Hematopoietic multipotent progenitor cell treated with erythropoietin and hydrocortisone succinate and interleukin-3 and kit ligand, for 8 days (in vitro differentiated cells): ENCODE measurements around the gene IQSEC3.
"Not testable (repeated sequence)": the region's sequence is repeated elsewhere in the genome, so short reads cannot be mapped to it uniquely, and the experiment has no call there.

Experiments used
- DNase-seq: peaks from one replicate; pipeline ENCODE4 v3.0.0-alpha.2; 2015

Gene IQSEC3

DNA sequence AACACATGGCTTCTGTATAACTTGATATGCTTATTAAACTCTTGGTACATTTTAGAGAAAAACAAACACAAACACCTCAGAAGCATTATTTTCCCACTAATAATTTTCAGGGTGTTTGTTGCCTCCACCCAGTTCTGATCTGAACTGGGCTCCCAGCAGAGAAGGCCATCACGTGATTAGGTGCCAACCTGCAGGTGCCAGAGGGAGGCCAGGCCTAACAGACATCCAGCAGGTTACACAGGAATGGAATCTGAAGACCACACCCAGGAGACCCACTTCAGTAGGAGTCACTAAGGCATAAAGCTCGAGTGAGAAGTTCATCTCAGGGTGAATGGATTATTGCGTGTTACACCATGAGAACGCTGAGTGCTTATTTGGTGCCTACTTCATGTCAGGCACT is 138.5 kb downstream of the IQSEC3 start:
- no peak for DNase-seq

GRCh38 chr12:206746-207440 is 140.3 kb downstream of the IQSEC3 start:
- DNase-seq, result no peak

- no peak for DNase-seq
Measured at GRCh38 chr12:207804-208203, 141.2 kb downstream of the IQSEC3 start.

- DNase-seq, result no peak
Measured at GRCh38 chr12:208813-209212, 142.2 kb downstream of the IQSEC3 start.

DNA sequence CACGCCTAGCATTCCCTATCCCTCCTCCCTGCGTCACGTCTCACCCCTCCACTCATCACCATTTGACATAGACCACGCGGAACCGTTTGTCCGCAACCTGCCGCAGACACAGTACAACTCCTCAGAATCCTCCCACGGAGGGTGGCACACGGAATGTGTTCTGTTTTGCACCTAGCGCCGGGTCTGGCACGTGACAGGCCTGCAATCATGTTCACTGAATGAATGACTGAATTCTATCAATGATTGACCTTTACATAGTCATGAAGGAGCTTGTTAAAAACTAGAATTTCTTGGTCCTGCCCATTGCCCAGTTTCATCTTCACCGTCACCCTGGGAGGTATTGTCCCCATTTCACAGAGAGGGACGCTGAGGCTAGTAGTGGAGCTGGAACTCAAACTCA is 142.7 kb downstream of the IQSEC3 start:
- DNase-seq, result no peak

DNA sequence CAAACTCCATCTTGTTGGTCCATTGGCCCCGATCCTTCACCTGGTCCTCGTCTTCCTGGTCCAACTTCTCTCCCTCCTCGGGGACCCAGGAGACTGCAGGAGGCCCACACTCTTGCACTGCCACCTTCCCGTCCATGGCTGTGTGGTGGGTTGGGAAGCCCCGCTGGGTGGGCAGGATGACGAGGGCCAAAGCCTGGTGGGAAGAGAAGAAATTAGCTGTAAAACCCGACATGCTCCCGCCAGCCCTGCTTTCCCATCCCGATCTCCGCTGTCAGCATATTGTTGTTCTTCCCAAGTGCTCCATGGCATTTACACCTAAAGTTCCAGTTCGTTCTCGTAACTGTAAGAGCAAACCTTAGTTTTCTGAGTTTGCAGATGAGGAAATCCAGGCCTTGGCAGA is 143.3 kb downstream of the IQSEC3 start:
- DNase-seq, result no peak

- DNase-seq, result no peak
Measured at GRCh38 chr12:210277-211141, 143.9 kb downstream of the IQSEC3 start.

DNA sequence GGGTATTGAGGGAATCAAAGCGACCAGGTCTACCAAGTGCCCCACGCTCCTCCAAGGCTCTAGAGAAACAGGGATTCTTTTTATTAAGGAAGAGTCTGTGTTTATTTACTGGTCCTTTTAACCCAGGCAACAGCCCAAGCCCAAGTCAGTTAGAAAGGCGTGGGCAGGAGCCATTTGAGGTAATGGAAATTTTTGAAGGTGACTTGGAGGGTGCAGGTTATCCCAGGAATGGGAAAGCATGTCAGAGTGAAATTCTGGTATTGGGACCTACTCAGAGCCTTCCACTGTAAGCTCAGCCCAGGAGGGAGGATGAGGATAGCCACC is 144.5 kb downstream of the IQSEC3 start:
- no peak for DNase-seq

- no peak for DNase-seq
Measured at GRCh38 chr12:211639-212414, 145.3 kb downstream of the IQSEC3 start.

DNA sequence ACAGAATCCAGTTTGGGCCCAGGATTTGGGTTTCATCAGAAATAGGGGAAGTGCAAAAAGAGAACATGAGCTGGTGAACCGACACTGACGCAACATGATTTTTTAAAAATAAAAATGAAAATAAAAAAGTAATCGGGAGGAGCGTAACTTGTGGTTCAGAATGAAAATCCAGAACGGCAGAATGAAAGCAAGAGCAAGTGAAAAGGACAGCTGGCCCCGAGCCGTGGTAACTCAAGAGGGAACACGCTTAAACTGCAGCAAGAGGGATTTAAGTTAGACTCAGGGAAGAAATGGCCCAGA is 145.8 kb downstream of the IQSEC3 start:
- DNase-seq, result no peak

DNA sequence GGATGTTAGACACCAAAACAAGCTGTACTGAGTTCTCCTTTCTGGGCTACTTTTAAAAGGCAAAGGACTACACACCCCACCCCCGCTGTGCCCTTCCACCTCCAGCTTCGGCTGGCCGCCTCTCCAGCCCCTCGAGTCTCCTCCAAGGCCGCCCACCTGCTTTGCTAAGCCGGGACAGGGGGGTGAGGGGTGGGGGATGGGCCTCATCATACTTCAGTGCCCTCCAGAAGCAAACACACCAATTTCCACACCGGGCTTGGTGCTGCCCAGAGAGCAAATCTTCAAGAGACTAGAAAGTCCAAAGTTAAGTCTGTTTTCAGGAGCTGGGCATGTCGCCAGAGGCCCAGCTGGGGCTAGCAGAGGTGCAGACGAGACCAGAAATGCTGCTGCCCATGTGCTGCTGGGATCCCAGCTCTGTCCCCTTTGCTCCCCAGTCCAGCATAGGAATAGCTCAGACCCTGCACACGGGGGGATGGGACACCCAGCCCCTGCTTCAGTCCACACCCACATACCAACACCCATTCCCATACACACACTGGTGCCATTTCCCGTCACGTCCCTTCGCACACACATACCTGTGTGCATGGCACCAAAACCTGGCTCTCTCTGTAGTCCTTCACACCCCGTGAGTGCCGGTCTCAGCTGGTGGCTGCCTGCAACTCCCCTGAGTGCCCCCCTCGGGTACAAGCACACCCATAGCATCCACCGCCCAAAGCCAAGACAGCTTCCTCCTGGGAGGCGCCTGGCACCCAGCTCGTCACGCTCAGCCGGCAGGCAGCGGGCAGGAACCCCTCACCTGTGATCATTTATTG is 146.4 kb downstream of the IQSEC3 start:
- DNase-seq, result no peak

- no peak for DNase-seq
Measured at GRCh38 chr12:213527-213932, 147.0 kb downstream of the IQSEC3 start.

DNA sequence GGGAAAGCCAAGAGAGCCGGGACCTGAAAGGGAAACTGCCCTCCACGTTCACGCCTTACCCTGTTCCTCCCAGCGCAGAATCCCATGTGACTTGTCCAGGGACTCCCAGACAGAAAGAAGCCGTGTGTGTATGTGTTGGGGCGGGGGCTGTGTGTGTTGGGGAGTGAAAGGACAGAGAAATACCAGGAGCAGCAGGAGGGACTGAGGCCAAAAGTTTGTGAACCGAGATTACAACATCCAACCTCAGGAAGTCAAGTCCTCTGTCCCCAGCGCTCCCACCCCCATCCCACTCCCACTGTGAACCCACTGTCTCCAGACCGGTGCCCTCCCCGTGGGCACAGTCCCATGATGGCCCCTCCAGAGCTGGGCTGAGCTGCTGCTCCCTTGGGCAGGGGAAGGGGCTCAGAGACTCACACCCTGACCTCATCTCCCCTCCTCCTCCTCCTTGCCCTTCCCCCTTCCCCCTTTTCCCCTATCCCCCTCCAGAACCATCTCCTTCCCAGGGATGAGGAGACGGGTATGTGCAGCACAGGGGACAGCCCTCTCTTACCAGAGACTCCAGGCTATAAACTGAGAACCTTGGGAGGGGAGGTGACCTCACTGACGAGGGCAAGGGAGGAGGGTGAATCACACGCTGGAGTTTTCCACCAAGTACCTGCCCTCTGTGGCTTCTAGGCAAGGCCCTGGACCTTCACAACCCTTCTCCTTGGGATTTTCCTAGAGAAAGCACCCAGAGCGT is 147.6 kb downstream of the IQSEC3 start, which contains the start of gene SLC6A12:
Gene SLC6A12, minus strand, starts transcription at position 155 of the 739 bp plus-strand sequence. CDS start 4,171 bp downstream, outside the sequence.
- DNase-seq, result no peak

DNA sequence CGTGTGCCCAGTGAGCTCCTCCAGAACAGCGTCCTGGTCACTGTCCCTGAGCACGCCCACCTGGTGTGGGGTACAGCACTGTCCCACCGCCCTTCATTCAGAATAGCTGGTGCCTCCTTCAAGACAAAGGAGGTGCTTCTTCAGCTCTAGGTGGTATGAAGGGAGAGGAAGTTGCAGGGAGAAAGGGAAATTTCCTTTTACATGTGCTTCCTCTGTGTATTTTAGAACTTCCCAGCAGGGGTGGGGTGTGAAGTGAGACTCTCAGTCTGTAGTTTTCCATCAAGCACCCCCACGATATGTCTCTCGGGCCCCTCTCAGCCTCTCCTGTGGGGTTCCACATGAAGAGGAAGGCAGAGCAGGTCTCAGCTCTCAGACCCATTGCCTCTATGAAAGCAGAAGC is 148.5 kb downstream of the IQSEC3 start:
- DNase-seq, result no peak

- not testable (repeated sequence) for DNase-seq
Measured at GRCh38 chr12:217029-217428, 150.5 kb downstream of the IQSEC3 start.

- no peak for DNase-seq
Measured at GRCh38 chr12:218221-218620, 151.7 kb downstream of the IQSEC3 start.

GRCh38 chr12:218728-219590 is 152.4 kb downstream of the IQSEC3 start:
- no peak for DNase-seq

GRCh38 chr12:219891-220352 is 153.4 kb downstream of the IQSEC3 start:
- DNase-seq, result peak; percentile 91

GRCh38 chr12:220491-220890 is 153.9 kb downstream of the IQSEC3 start:
- DNase-seq, result no peak

DNA sequence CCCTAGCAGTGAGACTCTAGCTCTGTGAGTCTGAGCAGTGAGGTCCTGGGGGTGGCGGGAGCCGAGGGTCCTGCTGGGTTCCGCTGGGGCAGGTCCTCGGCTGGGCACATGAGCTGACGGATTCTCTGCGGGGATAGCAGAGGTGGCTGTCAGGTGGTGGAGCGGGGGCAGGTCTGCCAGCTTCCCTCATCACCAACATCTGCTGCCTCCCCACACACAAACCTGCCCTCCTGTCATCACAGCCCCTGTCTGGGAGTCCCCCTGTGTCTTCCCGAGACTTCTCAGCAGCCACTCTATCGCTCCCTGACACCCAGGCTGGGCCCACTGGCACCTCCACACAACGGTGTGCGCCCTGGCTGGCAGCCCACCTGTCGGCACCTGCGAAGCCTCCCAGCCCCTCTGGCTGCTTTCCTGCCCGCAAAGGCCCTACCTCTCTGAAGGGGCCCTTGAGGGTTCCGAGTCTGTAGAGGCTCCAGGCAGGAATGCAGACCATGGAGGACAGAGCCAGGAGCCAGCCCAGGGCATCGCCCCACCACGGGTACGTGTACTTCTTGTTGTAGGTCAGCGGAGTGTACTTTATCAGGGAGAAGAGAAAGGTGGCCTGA is 154.5 kb downstream of the IQSEC3 start:
- no peak for DNase-seq

DNA sequence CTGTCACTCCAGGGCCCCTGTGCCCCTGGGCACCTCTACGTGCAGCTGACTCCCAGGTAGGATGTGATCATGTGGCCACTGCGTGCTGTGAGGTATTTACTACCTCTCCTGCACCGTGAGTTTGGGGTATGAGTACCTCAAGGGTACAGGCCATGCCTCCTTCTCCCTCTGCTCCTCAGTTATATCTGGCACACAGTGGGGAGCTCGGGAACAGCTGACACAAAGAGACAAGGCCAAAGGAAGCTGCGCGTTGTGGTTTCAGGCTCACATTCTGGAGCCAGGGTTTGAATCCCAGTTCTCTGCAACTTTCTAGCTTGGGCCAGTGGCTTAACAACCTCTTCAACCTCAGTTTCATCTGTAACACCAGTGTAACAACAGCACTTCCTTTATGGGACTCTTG is 155.2 kb downstream of the IQSEC3 start:
- DNase-seq, result no peak
